HG03066 (cell line): ENCODE measurements around the gene SOD3.

ENCODE experiments used
- ATAC-seq: cut with Tn5 transposase; IDR thresholded peaks from one replicate; pipeline ENCODE4 v1.9.1; 2021; ENCODE audit warnings: low read depth; ENCODE audit not compliant: unreplicated experiment

Gene SOD3

DNA sequence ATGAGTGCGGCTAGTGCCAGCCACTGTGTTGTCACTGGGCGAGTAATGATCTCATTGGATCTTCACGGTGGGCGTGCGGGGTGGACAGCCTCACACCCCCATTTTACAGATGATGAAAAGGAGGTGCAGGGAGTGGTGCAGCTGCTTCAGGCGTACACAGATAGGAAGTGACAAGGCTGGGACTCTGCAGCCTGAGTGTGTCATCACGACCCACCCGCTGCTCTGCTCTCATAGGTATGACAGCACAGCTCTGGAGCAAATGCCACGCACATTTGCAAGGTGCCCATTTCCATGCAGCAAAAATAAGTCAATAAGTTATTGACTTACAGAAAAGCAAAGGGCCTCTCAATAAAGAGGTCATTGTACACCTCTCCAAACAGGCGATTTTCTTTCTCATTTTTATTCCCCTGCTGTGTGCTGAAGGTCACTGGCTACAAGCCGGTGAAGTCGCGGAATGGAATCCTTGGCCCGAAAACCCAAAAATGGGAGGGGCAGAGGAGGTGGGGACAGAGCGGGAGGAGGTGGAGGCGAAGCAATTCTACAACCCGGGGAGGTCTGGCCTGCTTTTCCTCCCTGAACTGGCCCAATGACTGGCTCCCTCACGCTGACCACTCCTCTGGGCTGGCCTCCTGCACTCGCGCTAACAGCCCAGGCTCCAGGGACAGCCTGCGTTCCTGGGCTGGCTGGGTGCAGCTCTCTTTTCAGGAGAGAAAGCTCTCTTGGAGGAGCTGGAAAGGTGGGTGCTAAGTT is at the start of gene SOD3:
Gene SOD3, plus strand, starts transcription at position 658 of the 750 bp plus-strand sequence. CDS start 3,949 bp downstream, outside the sequence.
- ATAC-seq: no peak

DNA sequence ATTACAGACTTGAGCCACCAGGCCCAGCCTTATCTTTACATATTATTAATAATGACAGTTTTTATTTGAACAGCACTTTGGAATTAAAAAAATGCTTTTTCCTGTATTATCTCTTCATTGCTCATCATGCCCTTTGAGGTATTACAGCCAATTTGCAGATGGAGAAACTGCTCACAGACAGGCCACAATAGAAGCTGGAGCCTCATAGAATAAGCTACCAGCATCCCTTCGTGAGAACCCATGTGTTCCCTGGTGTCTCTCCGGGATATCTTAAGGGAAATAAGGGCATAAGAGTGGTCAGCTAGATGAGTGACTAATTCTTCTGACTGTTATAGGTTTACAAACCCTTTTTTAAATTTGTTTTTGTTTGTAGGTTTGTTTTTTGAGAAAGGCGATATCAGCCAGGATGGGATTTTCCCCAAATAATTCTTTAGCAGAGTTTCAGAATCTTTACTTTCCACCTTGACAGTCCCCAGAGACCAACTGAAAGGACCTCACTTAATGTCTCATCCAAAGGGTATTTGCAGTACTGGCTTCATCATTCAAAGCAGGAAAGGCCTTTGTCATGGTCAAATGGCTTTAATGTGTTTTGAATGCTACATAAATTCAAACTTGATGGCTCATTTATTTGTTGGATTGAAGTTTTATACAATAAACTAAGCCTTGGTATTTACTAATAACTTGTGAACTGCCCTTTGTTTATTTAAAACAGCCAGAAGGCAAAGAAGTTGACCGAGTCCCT is 48.0 kb upstream of the SOD3 start:
- no peak for ATAC-seq

GRCh38 chr4:24748023-24748422 is 47.4 kb upstream of the SOD3 start:
- no peak for ATAC-seq

DNA sequence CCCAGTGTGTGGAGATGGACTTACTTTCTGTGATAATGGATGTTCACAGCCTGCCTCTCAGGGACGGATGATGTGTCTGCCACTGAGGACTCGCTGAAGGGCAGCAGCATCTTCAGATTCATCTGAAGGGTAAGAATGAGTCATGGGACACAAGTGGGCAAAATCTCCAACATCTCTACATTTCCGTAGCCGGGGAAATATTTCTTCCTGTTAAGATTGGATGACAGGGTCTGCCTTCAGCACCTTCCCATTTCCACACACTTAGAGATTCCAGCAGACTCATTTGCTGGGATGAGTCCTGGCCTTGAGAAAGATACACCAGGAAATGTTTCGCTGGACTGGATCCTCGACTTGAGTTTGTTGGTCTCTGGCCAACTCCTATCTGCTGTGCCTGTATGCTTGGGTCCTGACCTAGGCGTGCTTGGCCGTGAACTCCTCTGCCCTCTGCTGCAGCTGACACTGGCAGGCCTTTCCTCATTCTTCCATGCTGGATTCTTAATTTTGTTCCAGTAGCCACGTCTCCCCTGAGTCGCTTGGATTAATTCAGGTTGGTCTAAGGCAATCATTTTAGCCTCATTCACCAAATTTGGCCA is 46.5 kb upstream of the SOD3 start:
- no peak for ATAC-seq

GRCh38 chr4:24750106-24750505 is 45.3 kb upstream of the SOD3 start:
- ATAC-seq: no peak

DNA sequence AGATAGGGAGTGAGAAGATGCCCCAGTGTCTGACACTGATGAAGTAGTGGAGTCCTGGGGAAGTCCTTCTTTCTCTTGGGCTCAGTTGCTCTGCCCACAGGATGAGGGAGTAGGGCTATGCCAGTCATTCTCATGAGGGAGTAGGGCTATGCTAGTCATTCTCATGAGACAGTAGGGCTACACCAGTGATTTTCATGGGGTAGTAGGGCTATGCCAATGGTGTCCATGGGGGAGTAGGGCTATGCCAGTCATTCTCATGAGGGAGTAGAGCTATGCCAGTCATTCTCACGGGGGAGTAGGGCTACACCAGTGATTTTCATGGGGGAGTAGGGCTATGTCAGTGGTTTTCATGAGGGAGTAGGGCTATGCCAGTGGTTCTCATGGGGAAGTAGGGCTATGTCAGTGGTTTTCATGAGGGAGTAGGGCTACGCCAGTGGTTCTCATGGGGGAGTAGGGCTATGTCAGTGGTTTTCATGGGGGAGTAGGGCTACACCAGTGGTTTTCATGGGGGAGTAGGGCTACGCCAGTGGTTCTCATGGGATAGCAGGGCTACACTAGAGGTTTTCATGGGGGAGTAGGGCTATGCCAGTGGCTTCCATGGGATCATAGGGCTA is 43.3 kb upstream of the SOD3 start:
- ATAC-seq: no peak

GRCh38 chr4:24753519-24753918 is 41.9 kb upstream of the SOD3 start:
- no peak for ATAC-seq

GRCh38 chr4:24754571-24754970 is 40.8 kb upstream of the SOD3 start:
- ATAC-seq: no peak

DNA sequence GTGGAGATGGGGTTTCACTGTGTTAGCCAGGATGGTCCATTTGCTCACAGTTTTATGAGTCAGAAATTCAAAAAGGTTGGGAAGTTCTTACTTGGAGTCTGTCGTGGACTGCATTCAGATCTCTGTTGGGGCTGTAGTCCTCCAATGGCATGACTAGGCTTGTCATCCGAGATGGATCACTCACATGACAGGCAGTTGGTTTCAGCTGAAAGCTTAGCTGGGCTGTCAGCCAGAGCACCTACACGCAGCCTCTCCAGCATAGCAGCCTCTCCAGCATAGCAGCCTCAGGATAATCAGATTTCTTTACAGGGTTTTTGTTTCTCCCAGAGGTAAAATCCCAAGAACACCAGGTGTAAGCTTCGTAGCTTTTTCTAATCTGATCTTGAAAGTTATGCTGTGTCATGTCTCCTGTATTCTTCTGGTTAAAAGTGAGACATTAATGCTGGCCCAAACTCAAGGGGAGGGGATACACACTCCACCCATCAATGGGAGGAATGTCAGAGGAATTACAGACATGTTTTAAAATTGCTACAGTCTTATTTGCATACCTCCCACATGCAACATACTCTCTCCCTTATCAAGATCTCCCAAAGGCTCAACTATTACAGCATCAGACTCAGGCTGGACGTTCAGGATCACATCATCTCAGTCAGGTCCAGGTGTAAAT is 31.6 kb upstream of the SOD3 start:
- ATAC-seq: no peak

DNA sequence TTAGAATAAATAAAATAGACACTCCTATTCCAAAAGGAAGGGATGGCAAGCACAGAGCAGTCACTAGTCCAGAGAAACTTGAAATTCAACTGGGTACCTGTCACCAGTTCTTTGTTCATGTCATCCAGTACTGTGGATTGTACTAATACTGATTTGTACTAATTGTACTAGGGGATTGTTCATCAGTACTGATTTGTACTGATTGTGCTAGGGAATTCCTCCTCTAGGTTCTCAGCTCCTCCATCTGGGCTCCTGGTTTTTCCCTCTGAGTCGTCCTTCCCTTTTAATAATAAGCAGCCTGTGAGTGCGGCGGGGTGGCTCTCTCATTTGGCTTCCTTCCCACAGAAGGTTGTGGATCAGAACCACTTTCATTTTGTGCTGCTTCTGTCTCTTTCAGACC is 31.0 kb upstream of the SOD3 start:
- no peak for ATAC-seq

- ATAC-seq: no peak
Measured at GRCh38 chr4:24765376-24765988, 29.9 kb upstream of the SOD3 start.

DNA sequence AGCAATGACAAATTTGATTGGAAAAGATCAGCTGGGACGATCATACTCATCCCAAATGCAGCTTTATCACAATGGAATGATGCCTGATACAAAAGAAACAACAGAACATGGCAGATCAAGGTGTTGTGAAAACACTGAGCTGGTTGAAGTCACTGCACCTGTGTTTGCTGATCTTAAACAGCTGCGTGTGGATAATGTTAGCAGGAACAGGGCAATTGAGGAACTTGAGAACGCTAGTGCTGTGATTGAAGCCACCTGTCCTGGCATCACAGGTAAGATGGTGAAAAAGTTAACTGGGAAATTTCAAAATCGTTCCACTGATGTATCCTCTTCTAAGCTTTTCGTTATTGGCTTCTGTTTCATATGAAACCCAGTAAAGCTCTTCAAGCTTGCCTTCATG is 27.4 kb upstream of the SOD3 start:
- ATAC-seq: no peak

GRCh38 chr4:24768604-24769003 is 26.8 kb upstream of the SOD3 start:
- peak; percentile 69 for ATAC-seq

GRCh38 chr4:24769571-24769970 is 25.8 kb upstream of the SOD3 start:
- no peak for ATAC-seq

GRCh38 chr4:24770032-24770584 is 25.3 kb upstream of the SOD3 start:
- ATAC-seq: peak; percentile 67

DNA sequence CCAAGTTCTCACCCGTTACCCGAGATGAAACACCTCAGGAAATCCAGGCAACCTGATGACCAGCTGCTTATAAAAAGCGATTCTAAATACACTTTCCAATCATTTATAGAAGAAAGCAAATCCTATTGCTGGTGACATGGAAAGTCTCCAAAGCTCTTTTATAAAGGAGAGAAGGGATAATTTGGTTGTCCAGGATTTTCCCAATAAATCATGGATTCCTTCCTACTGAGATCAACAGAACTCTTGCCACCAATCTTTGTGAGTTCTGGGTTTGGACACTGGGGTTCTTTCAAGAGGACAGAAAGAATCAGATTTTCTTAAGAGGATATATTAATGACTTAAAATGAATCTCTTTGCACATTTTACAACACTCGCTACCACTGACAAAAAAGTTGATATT is 24.7 kb upstream of the SOD3 start:
- ATAC-seq: no peak

- no peak for ATAC-seq
Measured at GRCh38 chr4:24771241-24771640, 24.1 kb upstream of the SOD3 start.

DNA sequence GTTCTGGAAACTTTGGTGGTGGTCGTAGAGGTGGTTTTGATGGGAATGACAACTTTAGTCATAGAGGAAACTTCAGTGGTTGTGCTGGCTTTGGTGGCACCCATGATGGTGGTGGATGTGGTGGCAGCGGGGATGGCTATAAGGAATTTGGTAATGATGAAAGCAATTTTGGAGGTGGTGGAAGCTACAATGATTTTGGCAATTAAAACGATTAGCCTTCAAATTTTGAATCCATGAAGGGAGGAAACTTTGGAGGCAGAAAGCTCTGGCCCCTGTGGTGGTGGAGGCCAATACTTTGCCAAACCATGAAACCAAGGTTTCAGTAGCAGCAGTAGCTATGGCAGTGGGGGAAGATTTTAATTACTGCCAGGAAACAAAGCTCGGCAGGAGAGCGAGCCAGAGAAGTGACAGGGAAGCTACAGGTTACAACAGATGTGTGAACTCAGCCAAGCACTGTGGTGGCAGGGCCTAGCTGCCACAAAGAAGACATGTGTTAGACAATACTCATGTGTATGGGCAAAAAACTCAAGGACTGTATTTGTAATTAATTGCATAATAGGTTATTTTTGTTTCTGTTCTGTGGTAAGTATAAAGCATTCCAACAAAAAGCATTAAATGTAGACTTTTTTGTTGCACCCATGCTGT is 23.2 kb upstream of the SOD3 start:
- ATAC-seq: no peak

DNA sequence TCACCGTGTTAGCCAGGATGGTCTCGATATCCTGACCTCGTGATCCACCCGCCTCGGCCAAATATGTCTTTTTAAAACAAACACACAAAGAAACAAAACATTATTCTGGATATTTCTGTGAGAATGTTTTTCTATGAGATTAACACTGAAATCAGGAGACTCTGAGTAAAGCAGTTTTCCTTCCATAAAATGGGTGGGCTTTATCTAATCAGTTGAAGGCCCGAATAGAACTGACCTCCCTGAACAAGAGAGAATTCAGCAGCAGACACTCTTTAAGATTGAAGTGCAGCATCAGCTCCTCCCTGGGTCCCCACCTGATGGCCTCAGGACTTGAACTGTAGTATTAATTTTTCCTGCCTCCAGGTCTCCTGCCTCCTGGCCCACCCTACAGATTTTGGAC is 22.4 kb upstream of the SOD3 start:
- ATAC-seq: no peak

DNA sequence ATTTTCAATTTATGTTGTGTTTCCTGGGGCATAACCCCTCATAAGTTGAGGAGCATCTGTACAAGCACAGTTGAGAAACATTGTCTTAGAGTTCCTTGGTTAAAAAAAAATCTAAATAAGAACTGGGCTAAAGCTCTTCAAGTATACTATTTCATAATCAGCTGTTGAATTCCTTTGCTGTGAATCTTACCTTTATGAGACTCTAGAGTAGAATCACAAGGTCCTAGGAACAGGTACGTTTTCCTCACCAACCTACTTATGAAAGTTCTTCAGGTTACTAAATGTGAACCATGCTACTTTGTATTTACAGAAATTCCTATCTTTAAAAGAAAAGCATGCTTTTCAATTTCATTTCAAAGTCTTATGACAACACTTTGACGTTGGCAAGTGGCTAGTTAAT is 20.9 kb upstream of the SOD3 start:
- ATAC-seq: no peak
